ENCODE results near the gene SUN3.

Gene SUN3

GRCh38 chr7:48028938-48029337 is at the start of gene SUN3:
TSS of gene SUN3 (minus strand) at chr7:48029107. CDS start at chr7:48028938, 169 bp downstream.
- FAIRE-seq = no peak

- no peak for FAIRE-seq
These were observed 49.6 kb upstream of the SUN3 start for GRCh38 chr7:48078470-48078869.

GRCh38 chr7:48077423-48077822 is 48.5 kb upstream of the SUN3 start:
- FAIRE-seq = no peak

GRCh38 chr7:48074204-48074654 is 45.3 kb upstream of the SUN3 start:
- no peak for FAIRE-seq

GRCh38 chr7:48067475-48067874 is 38.6 kb upstream of the SUN3 start:
- FAIRE-seq = no peak

GRCh38 chr7:48063985-48064384 is 35.1 kb upstream of the SUN3 start:
- FAIRE-seq = no peak

GRCh38 chr7:48059706-48060105 is 30.8 kb upstream of the SUN3 start:
- FAIRE-seq = no peak

- no peak for FAIRE-seq
These were observed 30.1 kb upstream of the SUN3 start for GRCh38 chr7:48058990-48059389.

GRCh38 chr7:48053736-48054135 is 24.8 kb upstream of the SUN3 start:
- FAIRE-seq = no peak

GRCh38 chr7:48052748-48053147 is 23.8 kb upstream of the SUN3 start:
- FAIRE-seq = no peak

- no peak for FAIRE-seq
These were observed 20.9 kb upstream of the SUN3 start for GRCh38 chr7:48049850-48050249.

- FAIRE-seq = no peak
These were observed 19.2 kb upstream of the SUN3 start for GRCh38 chr7:48048113-48048512.

- FAIRE-seq = no peak
These were observed 17.6 kb upstream of the SUN3 start for GRCh38 chr7:48046458-48046857.

- FAIRE-seq = no peak
These were observed 16.4 kb upstream of the SUN3 start for GRCh38 chr7:48045195-48045765.

- no peak for FAIRE-seq
These were observed 13.7 kb upstream of the SUN3 start for GRCh38 chr7:48042636-48043035.

- FAIRE-seq = no peak
These were observed 13.3 kb upstream of the SUN3 start for GRCh38 chr7:48042216-48042615.

- no peak for FAIRE-seq
These were observed 12.7 kb upstream of the SUN3 start for GRCh38 chr7:48041653-48041970.

- no peak for FAIRE-seq
These were observed 12.2 kb upstream of the SUN3 start for GRCh38 chr7:48040944-48041652.

GRCh38 chr7:48038815-48039506 is 10.1 kb upstream of the SUN3 start:
- no peak for FAIRE-seq

- no peak for FAIRE-seq
These were observed 7.1 kb upstream of the SUN3 start for GRCh38 chr7:48035967-48036478.

GRCh38 chr7:48035301-48035966 is 6.5 kb upstream of the SUN3 start, which contains the start of gene C7orf57:
TSS of gene C7orf57 (plus strand) at chr7:48035543. CDS start at chr7:48036309, 766 bp downstream.
- FAIRE-seq = no peak

GRCh38 chr7:48033922-48034321 is 5.0 kb upstream of the SUN3 start:
- no peak for FAIRE-seq

- no peak for FAIRE-seq
These were observed 2.2 kb upstream of the SUN3 start for GRCh38 chr7:48031111-48031510.
